SKM-1 (cell line): ENCODE results near the gene UNC13D.
"Not testable (repeated sequence)": the region's sequence is repeated elsewhere in the genome, so short reads cannot be mapped to it uniquely, and the experiment has no call there.

Experiments used
- DNase-seq: peaks from one replicate; lab custom pipeline; 2025; ENCODE audit not compliant: unreplicated experiment; lab: John Stamatoyannopoulos, UW

The UNC13D gene

GRCh38 chr17:75822119-75822799 is 21.9 kb downstream of the UNC13D start:
- no peak for DNase-seq

- no peak for DNase-seq
Observed at GRCh38 chr17:75821552-75821951, 22.7 kb downstream of the UNC13D start.

- DNase-seq: no peak
Observed at GRCh38 chr17:75820094-75821080, 23.8 kb downstream of the UNC13D start.

GRCh38 chr17:75819678-75820077 is 24.5 kb downstream of the UNC13D start:
- DNase-seq: no peak

GRCh38 chr17:75819116-75819515 is 25.1 kb downstream of the UNC13D start:
- no peak for DNase-seq

- no peak for DNase-seq
Observed at GRCh38 chr17:75818326-75818885, 25.8 kb downstream of the UNC13D start.

GRCh38 chr17:75817571-75817970 is 26.6 kb downstream of the UNC13D start:
- DNase-seq: no peak

GRCh38 chr17:75816693-75817092 is 27.5 kb downstream of the UNC13D start:
- no peak for DNase-seq

GRCh38 chr17:75815399-75815798 is 28.8 kb downstream of the UNC13D start:
- no peak for DNase-seq

- no peak for DNase-seq
Observed at GRCh38 chr17:75814900-75815373, 29.3 kb downstream of the UNC13D start.

- DNase-seq: no peak
Observed at GRCh38 chr17:75814021-75814395, 30.2 kb downstream of the UNC13D start.

- no peak for DNase-seq
Observed at GRCh38 chr17:75813081-75814020, 30.9 kb downstream of the UNC13D start.

- DNase-seq: no peak
Observed at GRCh38 chr17:75812096-75813013, 31.8 kb downstream of the UNC13D start.

- DNase-seq: no peak
Observed at GRCh38 chr17:75811174-75811573, 33.0 kb downstream of the UNC13D start.

- DNase-seq: not testable (repeated sequence)
Observed at GRCh38 chr17:75810756-75811155, 33.4 kb downstream of the UNC13D start.

- DNase-seq: no peak
Observed at GRCh38 chr17:75810216-75810615, 34.0 kb downstream of the UNC13D start.

- DNase-seq: no peak
Observed at GRCh38 chr17:75809631-75810111, 34.5 kb downstream of the UNC13D start.

- no peak for DNase-seq
Observed at GRCh38 chr17:75808905-75809621, 35.1 kb downstream of the UNC13D start.

GRCh38 chr17:75808549-75808904 is 35.7 kb downstream of the UNC13D start:
- DNase-seq: no peak
